MV-4-11 (cell line): Measurements from ENCODE around the gene KLF12.

Experiments used
- DNase-seq: peaks from one replicate; lab custom pipeline; 2025; lab: John Stamatoyannopoulos, UW

KLF12 gene

GRCh38 chr13:74135326-74136083, 1.3 kb upstream of the KLF12 start:
- DNase-seq = peak; percentile 76

GRCh38 chr13:74134777-74135325, 647 bp upstream of the KLF12 start:
- DNase-seq = no peak

- peak; percentile 17 for DNase-seq
Measured at GRCh38 chr13:74133657-74134201, 475 bp downstream of the KLF12 start.

- no peak for DNase-seq
Measured at GRCh38 chr13:74132776-74133656, 1.2 kb downstream of the KLF12 start.

GRCh38 chr13:74132152-74132775, 1.9 kb downstream of the KLF12 start:
- no peak for DNase-seq

GRCh38 chr13:74131227-74131626, 3.0 kb downstream of the KLF12 start:
- no peak for DNase-seq

GRCh38 chr13:74129500-74130191, 4.6 kb downstream of the KLF12 start:
- DNase-seq = peak; percentile 14

GRCh38 chr13:74128156-74128767, 5.9 kb downstream of the KLF12 start:
- no peak for DNase-seq

- no peak for DNase-seq
Measured at GRCh38 chr13:74118328-74118727, 15.9 kb downstream of the KLF12 start.

- no peak for DNase-seq
Measured at GRCh38 chr13:74117207-74117705, 16.9 kb downstream of the KLF12 start.

GRCh38 chr13:74115133-74115532, 19.1 kb downstream of the KLF12 start:
- no peak for DNase-seq

- DNase-seq = no peak
Measured at GRCh38 chr13:74114641-74115040, 19.6 kb downstream of the KLF12 start.

- DNase-seq = no peak
Measured at GRCh38 chr13:74114202-74114601, 20.0 kb downstream of the KLF12 start.

GRCh38 chr13:74111901-74112824, 22.0 kb downstream of the KLF12 start:
- DNase-seq = no peak

GRCh38 chr13:74111399-74111798, 22.8 kb downstream of the KLF12 start:
- DNase-seq = no peak

- no peak for DNase-seq
Measured at GRCh38 chr13:74110053-74110452, 24.2 kb downstream of the KLF12 start.

GRCh38 chr13:74107598-74107997, 26.6 kb downstream of the KLF12 start:
- DNase-seq = no peak

GRCh38 chr13:74105871-74106270, 28.3 kb downstream of the KLF12 start:
- no peak for DNase-seq

- no peak for DNase-seq
Measured at GRCh38 chr13:74104661-74105275, 29.4 kb downstream of the KLF12 start.
